SK-N-SH (cell line): ENCODE measurements around the gene UCHL3. TPM values are rescaled to one million over a fixed set of nuclear protein-coding genes. Genes with fewer than 3 reads are reported as not detected.

Source experiments
- CTCF ChIA-PET: fragments of 300-600, 350-600 bp; formaldehyde crosslinking; extraction: SDS; loops from one replicate; lab custom pipeline; 2021; lab: Yijun Ruan, JAX
- POLR2A ChIA-PET: fragments of 350-600 bp; sonication (Branson Sonifier 250); formaldehyde crosslinking; extraction: SDS; loops from one replicate; lab custom pipeline; 2020; ENCODE audit warnings: antibody characterized with exemption, inconsistent platforms; lab: Yijun Ruan, JAX
- DNase-seq: peaks from one replicate; pipeline ENCODE4 v3.0.0; 2012
- H2AFZ ChIP-seq: fragments of 200-600 bp; sonication (generic); 2 replicates; pipeline ENCODE4 v1.8.1; 2016; ENCODE audit warnings: antibody characterized with exemption, mild to moderate bottlenecking, low read depth
- H3F3A ChIP-seq: fragments of 200-600 bp; sonication (generic); replicated peaks from 2 replicates; pipeline ENCODE3; 2016; ENCODE audit warnings: antibody characterized with exemption, mild to moderate bottlenecking; ENCODE audit not compliant: insufficient read depth
- H3K27ac ChIP-seq, 2 experiments: fragments of 200-500 bp in 1 of 2; fragments of 200-600 bp in 1 of 2; sonication (Bioruptor generic) in 1 of 2; sonication (generic), shearing (Covaris generic) in 1 of 2; 2 replicates each; pipeline versions ENCODE4 v1.5.1 to v1.6.1; 2014 to 2016; ENCODE audit warnings: low read depth in 2 of 2, inconsistent platforms in 1 of 2, low read length in 1 of 2, mild to moderate bottlenecking in 1 of 2, mixed read lengths in 1 of 2
- H3K27me3 ChIP-seq: fragments of 200-600 bp; sonication (generic), shearing (Covaris generic); 2 replicates; pipeline ENCODE4 v1.6.1; 2016; ENCODE audit warnings: mixed run types; ENCODE audit not compliant: insufficient read depth
- H3K36me3 ChIP-seq, 2 experiments: fragments of 200-500 bp in 1 of 2; fragments of 200-600 bp in 1 of 2; sonication (Bioruptor generic) in 1 of 2; sonication (generic) in 1 of 2; replicated peaks in 1 of 2; 2 replicates each; pipeline versions ENCODE3 to v1.5.1; 2014 to 2016; ENCODE audit warnings: low read length in 1 of 2, mild to moderate bottlenecking in 1 of 2; ENCODE audit not compliant: insufficient read depth in 2 of 2, control insufficient read depth in 1 of 2
- H3K4me1 ChIP-seq, 2 experiments: fragments of 200-500 bp in 1 of 2; fragments of 200-600 bp in 1 of 2; sonication (Bioruptor generic) in 1 of 2; sonication (generic), shearing (Covaris generic) in 1 of 2; 2 replicates each; pipeline versions ENCODE4 v1.5.1 to v1.6.1; 2014 to 2016; ENCODE audit warnings: low read depth in 1 of 2, low read length in 1 of 2, mixed run types in 1 of 2; ENCODE audit not compliant: insufficient read depth in 2 of 2, control insufficient read depth in 1 of 2
- H3K4me2 ChIP-seq: fragments of 200-600 bp; sonication (generic), shearing (Covaris generic); 2 replicates; pipeline ENCODE4 v1.6.1; 2017; ENCODE audit warnings: mixed run types
- H3K4me3 ChIP-seq, 2 experiments: fragments of 200-500 bp in 1 of 2; fragments of 200-600 bp in 1 of 2; sonication (Bioruptor generic) in 1 of 2; sonication (generic), shearing (Covaris generic) in 1 of 2; 2 replicates each; pipeline versions ENCODE4 v1.5.1 to v1.8.1; 2014 to 2016; ENCODE audit warnings: low read depth in 2 of 2, inconsistent platforms in 1 of 2, low read length in 1 of 2, mild to moderate bottlenecking in 1 of 2, mixed read lengths in 1 of 2, moderate library complexity in 1 of 2
- H3K79me2 ChIP-seq: fragments of 200-600 bp; sonication (generic); 2 replicates; pipeline ENCODE4 v1.8.1; 2017; ENCODE audit warnings: mild to moderate bottlenecking; ENCODE audit not compliant: insufficient read depth
- H3K9ac ChIP-seq: fragments of 200-600 bp; sonication (generic); 2 replicates; pipeline ENCODE4 v1.6.1; 2017; ENCODE audit warnings: mixed run types
- H3K9me2 ChIP-seq: fragments of 200-600 bp; sonication (generic); 2 replicates; pipeline ENCODE4 v1.6.1; 2017; ENCODE audit warnings: mixed run types
- H3K9me3 ChIP-seq: fragments of 200-600 bp; sonication (generic); 2 replicates; pipeline ENCODE4 v1.6.1; 2017; ENCODE audit warnings: mixed run types, mild to moderate bottlenecking, moderate library complexity
- H4K20me1 ChIP-seq: fragments of 200-600 bp; sonication (generic); 2 replicates; pipeline ENCODE4 v1.6.1; 2017; ENCODE audit warnings: mild to moderate bottlenecking, mixed run types; ENCODE audit not compliant: insufficient read depth
- ELF1 ChIP-seq: IDR thresholded peaks from 2 replicates; pipeline ENCODE4 v1.4.0; 2012
- EP300 ChIP-seq, 2 experiments: IDR thresholded peaks; 2 replicates each; pipeline versions ENCODE4 v1.4.0 to v1.6.1; 2012; ENCODE audit warnings: borderline replicate concordance in 1 of 2, low read depth in 1 of 2, low read length in 1 of 2
- EZH2phosphoT487 ChIP-seq: fragments of 200-600 bp; sonication (generic); IDR thresholded peaks from 2 replicates; pipeline ENCODE4 v1.6.1; 2017; ENCODE audit warnings: low read depth, mixed run types, mild to moderate bottlenecking, antibody characterized with exemption, moderate library complexity, borderline replicate concordance
- FOSL2 ChIP-seq: IDR thresholded peaks from 2 replicates; pipeline ENCODE4 v1.4.0; 2012; ENCODE audit warnings: low read depth, mild to moderate bottlenecking, moderate library complexity, borderline replicate concordance
- FOXJ3 ChIP-seq: sonication (generic); formaldehyde crosslinking; IDR thresholded peaks from 2 replicates; pipeline ENCODE4 v1.5.1; 2020; ENCODE audit warnings: mild to moderate bottlenecking, missing genetic modification reagents
- MEF2A ChIP-seq: IDR thresholded peaks from 2 replicates; pipeline ENCODE4 v1.4.0; 2012; ENCODE audit warnings: low read depth, borderline replicate concordance
- NFIC ChIP-seq: IDR thresholded peaks from 2 replicates; pipeline ENCODE4 v1.4.0; 2012; ENCODE audit warnings: borderline replicate concordance
- POLR2AphosphoS5 ChIP-seq: IDR thresholded peaks from 2 replicates; pipeline ENCODE4 v1.6.1; 2012; ENCODE audit warnings: low read depth, low read length
- RAD21 ChIP-seq: IDR thresholded peaks from 2 replicates; pipeline ENCODE4 v1.6.1; 2012; ENCODE audit warnings: mild to moderate bottlenecking, low read length
- RCOR1 ChIP-seq: fragments of 150-350 bp; IDR thresholded peaks from 2 replicates; pipeline ENCODE4 v1.6.1; 2017; ENCODE audit warnings: antibody characterized with exemption, low read length
- TAF1 ChIP-seq: IDR thresholded peaks from 2 replicates; pipeline ENCODE4 v1.6.1; 2012; ENCODE audit warnings: low read depth, mild to moderate bottlenecking, low read length, moderate library complexity, borderline replicate concordance
- TCF12 ChIP-seq: IDR thresholded peaks from 2 replicates; pipeline ENCODE4 v1.4.0; 2012
- WGBS: methylation state at CpG from one replicate; pipeline ENCODE4 v1.1.6; 2017; ENCODE audit warnings: low lambda C conversion rate; 5-methylcytosine and 5-hydroxymethylcytosine counted together
- polyA plus RNA-seq, 3 experiments: library from polyadenylated mRNA; depleted of rRNA; stranded (reverse); fragments of >200 nt; gene quantifications; 2 replicates each; pipeline ENCODE4 v1.2.3, GENCODE V29; 2012
- TF ChIP-seq, protein P1 (sequence below): fragments of 150-350 bp; IDR thresholded peaks from 2 replicates; pipeline ENCODE4 v1.6.1; 2017; ENCODE audit warnings: antibody characterized with exemption, low read length, low read depth, borderline replicate concordance
- TF ChIP-seq, protein P2 (sequence below): fragments of 200-600 bp; sonication (generic); IDR thresholded peaks from 2 replicates; pipeline ENCODE4 v1.6.1; 2017; ENCODE audit warnings: antibody characterized with exemption, mild to moderate bottlenecking, moderate library complexity
- TF ChIP-seq, protein P3 (sequence below): IDR thresholded peaks from 2 replicates; pipeline ENCODE4 v1.4.0; 2012; ENCODE audit warnings: low read depth
- TF ChIP-seq, protein P4 (sequence below): IDR thresholded peaks from 2 replicates; pipeline ENCODE4 v1.6.1; 2012; ENCODE audit warnings: mild to moderate bottlenecking, low read depth, low read length, moderate library complexity
- TF ChIP-seq, protein P5 (sequence below): fragments of 150-350 bp; IDR thresholded peaks from 2 replicates; pipeline ENCODE4 v1.6.1; 2016; ENCODE audit warnings: mild to moderate bottlenecking, low read depth, low read length
- TF ChIP-seq, protein P6 (sequence below): IDR thresholded peaks from 2 replicates; pipeline ENCODE4 v1.4.0; 2012; ENCODE audit warnings: low read depth, borderline replicate concordance
- TF ChIP-seq, protein P7 (sequence below): IDR thresholded peaks from 2 replicates; pipeline ENCODE4 v1.4.0; 2012; ENCODE audit warnings: low read depth, borderline replicate concordance

UCHL3 gene
- polyA plus RNA-seq, 1 of the 3 experiments (the other 2 are of a cell fraction): 28.8 TPM

DNA sequence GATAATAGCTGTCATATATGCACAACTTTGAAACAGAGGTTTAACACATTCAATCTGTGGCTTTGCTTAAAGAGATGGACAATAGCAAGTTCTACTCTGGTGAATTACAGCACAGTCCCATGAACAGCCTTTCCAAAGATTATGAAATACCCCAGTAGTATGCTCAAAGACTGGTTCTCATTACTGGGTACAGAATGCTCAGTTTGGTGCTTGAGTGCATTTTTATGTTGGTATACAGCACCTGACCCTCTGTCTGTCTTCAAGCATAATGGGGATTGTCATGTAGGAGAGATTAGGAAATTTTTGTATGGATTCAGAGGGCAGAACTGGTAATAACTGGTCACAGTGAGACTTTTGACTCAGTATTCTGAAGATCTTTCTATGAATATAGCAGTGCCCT, 94.1 kb downstream of the UCHL3 start (continued):
- TF ChIP-seq, protein P1, sequence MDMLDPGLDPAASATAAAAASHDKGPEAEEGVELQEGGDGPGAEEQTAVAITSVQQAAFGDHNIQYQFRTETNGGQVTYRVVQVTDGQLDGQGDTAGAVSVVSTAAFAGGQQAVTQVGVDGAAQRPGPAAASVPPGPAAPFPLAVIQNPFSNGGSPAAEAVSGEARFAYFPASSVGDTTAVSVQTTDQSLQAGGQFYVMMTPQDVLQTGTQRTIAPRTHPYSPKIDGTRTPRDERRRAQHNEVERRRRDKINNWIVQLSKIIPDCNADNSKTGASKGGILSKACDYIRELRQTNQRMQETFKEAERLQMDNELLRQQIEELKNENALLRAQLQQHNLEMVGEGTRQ: no peak
- TF ChIP-seq, protein P2, sequence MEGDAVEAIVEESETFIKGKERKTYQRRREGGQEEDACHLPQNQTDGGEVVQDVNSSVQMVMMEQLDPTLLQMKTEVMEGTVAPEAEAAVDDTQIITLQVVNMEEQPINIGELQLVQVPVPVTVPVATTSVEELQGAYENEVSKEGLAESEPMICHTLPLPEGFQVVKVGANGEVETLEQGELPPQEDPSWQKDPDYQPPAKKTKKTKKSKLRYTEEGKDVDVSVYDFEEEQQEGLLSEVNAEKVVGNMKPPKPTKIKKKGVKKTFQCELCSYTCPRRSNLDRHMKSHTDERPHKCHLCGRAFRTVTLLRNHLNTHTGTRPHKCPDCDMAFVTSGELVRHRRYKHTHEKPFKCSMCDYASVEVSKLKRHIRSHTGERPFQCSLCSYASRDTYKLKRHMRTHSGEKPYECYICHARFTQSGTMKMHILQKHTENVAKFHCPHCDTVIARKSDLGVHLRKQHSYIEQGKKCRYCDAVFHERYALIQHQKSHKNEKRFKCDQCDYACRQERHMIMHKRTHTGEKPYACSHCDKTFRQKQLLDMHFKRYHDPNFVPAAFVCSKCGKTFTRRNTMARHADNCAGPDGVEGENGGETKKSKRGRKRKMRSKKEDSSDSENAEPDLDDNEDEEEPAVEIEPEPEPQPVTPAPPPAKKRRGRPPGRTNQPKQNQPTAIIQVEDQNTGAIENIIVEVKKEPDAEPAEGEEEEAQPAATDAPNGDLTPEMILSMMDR: no peak
- no peak for TF ChIP-seq EP300 (IDR thresholded peaks at IDR 0.05; ENCODE audit: borderline replicate concordance in 1 of 2, low read depth in 1 of 2, low read length in 1 of 2)
- no peak for TF ChIP-seq RAD21
- TF ChIP-seq RCOR1: no peak
- TF ChIP-seq TAF1: no peak
- peak; percentile 26; the same call in 1 of the 2 replicates for TF ChIP-seq POLR2AphosphoS5
- TF ChIP-seq, protein P3, sequence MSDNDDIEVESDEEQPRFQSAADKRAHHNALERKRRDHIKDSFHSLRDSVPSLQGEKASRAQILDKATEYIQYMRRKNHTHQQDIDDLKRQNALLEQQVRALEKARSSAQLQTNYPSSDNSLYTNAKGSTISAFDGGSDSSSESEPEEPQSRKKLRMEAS: no peak
- TF ChIP-seq, all 33 proteins: peak for 4

DNA sequence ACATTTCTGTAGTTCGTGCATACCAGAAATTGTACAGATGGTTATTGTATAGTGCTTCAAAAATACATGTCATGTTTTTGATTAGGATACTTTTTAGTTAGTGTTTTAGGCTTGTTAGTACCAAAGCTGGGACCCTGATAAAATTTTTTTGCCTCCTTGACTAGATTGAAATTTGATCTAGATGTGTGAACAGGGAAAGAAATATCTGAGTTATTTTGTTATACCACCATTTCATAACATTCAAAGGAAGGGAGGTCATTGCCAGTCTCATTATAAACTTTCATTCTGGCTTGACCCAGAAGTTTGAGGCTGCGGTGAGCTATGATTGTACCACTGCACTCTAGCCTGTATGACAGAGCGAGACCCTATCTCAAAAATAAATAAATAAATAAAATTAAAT, 95.5 kb downstream of the UCHL3 start:
- Histone ChIP-seq H3K27me3 (no peaks in the 10 kb centered on the region), H4K20me1 (peaks cover 97% of the 10 kb centered on the region), H3K36me3 (peaks cover 20 to 73% of the 10 kb centered on the region in 2 experiments), H3K4me3 (no peak overlapping the region), H3K79me2 (peaks cover 100% of the 10 kb centered on the region), H3K9me2 (no peaks in the 10 kb centered on the region), H3K27ac (peak overlapping the region; percentile 52 to 73; a peak in 2 of 4 replicates), H3K4me2 (peak overlapping the region; percentile 16; the same call in 1 of the 2 replicates), H3K9ac (no peak overlapping the region), H3K9me3 (no peaks in the 10 kb centered on the region), H3K4me1 (peaks cover 0 to 30% of the 10 kb centered on the region in 2 experiments; a peak in 2 of 4 replicates), H3F3A (peaks cover 26% of the 10 kb centered on the region), H2AFZ (no peak overlapping the region)
- DNase-seq: no peak
- POLR2A ChIA-PET: no interaction called here
- WGBS: 85% methylated on average over 3 of the region's 3 CpGs
- CTCF ChIA-PET: no interaction called here
- TF ChIP-seq, protein P4, sequence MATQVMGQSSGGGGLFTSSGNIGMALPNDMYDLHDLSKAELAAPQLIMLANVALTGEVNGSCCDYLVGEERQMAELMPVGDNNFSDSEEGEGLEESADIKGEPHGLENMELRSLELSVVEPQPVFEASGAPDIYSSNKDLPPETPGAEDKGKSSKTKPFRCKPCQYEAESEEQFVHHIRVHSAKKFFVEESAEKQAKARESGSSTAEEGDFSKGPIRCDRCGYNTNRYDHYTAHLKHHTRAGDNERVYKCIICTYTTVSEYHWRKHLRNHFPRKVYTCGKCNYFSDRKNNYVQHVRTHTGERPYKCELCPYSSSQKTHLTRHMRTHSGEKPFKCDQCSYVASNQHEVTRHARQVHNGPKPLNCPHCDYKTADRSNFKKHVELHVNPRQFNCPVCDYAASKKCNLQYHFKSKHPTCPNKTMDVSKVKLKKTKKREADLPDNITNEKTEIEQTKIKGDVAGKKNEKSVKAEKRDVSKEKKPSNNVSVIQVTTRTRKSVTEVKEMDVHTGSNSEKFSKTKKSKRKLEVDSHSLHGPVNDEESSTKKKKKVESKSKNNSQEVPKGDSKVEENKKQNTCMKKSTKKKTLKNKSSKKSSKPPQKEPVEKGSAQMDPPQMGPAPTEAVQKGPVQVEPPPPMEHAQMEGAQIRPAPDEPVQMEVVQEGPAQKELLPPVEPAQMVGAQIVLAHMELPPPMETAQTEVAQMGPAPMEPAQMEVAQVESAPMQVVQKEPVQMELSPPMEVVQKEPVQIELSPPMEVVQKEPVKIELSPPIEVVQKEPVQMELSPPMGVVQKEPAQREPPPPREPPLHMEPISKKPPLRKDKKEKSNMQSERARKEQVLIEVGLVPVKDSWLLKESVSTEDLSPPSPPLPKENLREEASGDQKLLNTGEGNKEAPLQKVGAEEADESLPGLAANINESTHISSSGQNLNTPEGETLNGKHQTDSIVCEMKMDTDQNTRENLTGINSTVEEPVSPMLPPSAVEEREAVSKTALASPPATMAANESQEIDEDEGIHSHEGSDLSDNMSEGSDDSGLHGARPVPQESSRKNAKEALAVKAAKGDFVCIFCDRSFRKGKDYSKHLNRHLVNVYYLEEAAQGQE: no peak
- TF ChIP-seq EZH2phosphoT487 (no peak), NFIC (no peak), TAF1 (no peak), FOXJ3 (CRISPR knock-in tag) (no peak), FOSL2 (no peak), ELF1 (no peak), TCF12 (no peak), MEF2A (no peak)
- TF ChIP-seq, protein P1: no peak
- TF ChIP-seq, protein P5, sequence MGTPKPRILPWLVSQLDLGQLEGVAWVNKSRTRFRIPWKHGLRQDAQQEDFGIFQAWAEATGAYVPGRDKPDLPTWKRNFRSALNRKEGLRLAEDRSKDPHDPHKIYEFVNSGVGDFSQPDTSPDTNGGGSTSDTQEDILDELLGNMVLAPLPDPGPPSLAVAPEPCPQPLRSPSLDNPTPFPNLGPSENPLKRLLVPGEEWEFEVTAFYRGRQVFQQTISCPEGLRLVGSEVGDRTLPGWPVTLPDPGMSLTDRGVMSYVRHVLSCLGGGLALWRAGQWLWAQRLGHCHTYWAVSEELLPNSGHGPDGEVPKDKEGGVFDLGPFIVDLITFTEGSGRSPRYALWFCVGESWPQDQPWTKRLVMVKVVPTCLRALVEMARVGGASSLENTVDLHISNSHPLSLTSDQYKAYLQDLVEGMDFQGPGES: no peak
- TF ChIP-seq, protein P6, sequence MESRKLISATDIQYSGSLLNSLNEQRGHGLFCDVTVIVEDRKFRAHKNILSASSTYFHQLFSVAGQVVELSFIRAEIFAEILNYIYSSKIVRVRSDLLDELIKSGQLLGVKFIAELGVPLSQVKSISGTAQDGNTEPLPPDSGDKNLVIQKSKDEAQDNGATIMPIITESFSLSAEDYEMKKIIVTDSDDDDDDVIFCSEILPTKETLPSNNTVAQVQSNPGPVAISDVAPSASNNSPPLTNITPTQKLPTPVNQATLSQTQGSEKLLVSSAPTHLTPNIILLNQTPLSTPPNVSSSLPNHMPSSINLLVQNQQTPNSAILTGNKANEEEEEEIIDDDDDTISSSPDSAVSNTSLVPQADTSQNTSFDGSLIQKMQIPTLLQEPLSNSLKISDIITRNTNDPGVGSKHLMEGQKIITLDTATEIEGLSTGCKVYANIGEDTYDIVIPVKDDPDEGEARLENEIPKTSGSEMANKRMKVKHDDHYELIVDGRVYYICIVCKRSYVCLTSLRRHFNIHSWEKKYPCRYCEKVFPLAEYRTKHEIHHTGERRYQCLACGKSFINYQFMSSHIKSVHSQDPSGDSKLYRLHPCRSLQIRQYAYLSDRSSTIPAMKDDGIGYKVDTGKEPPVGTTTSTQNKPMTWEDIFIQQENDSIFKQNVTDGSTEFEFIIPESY: no peak
- TF ChIP-seq, protein P7, sequence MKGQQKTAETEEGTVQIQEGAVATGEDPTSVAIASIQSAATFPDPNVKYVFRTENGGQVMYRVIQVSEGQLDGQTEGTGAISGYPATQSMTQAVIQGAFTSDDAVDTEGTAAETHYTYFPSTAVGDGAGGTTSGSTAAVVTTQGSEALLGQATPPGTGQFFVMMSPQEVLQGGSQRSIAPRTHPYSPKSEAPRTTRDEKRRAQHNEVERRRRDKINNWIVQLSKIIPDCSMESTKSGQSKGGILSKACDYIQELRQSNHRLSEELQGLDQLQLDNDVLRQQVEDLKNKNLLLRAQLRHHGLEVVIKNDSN: no peak
